ENCODE measurements around the gene SLC24A4.

SLC24A4 gene

DNA sequence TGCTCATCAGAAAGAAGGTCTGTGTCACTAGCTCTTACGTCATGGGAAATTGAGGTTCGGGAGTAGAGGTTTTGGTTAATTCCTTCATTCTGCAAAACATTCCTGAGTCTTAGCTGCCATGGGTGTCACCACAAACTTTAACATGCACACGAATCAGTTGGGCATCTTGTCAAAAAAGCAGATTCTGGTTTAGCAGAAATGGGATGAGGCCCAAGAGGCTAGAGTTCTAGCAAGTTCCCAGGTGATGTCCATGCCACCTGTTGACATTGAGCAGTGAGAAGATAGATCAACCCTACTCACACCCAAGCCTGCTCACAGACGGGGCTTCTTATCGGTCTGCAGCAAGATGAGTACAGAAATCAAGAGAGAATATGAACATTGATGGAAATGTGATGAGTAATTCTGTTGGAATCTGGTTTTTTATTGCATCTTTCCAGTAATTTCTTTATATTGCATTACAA is 179.0 kb downstream of the SLC24A4 start:
- DNase-seq (ENCODE audit: low spot score) = no peak

DNA sequence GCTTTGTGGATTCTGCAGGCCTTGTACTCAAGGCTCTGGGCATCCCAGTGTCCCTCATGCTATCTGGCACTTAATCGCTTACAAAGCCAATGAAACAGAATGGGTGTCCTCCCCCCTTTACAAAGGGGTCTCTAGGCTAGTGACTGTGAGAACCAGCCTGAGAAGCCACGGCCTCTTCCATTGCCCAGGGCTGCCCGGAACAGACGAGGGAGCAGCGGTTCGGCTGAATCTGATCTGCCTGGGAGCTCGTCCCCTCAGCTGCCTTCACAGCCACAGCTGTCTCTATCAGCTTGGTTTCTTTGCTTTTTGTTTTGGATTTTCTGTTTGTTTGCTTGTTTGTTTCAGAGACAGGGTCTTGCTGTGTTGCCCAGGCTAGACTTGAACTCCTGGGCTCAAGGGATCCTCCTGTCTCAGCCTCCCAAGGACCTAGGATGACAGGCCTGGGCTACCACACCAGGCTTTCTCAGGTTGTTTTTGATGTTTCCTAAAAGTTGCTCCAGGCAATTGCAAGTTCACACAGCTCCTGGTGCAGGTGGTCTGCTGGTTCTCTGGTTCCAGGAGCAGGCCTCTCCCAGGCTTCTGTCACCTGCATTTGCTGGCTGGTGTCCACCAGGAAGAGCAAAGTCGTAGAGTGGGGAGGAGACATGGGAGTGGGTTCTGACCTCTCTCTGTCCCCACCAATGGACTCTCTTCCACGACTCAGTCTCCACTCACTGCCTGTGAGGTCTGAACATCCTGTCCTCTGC is 179.7 kb downstream of the SLC24A4 start:
- DNase-seq (ENCODE audit: low spot score) = no peak

DNA sequence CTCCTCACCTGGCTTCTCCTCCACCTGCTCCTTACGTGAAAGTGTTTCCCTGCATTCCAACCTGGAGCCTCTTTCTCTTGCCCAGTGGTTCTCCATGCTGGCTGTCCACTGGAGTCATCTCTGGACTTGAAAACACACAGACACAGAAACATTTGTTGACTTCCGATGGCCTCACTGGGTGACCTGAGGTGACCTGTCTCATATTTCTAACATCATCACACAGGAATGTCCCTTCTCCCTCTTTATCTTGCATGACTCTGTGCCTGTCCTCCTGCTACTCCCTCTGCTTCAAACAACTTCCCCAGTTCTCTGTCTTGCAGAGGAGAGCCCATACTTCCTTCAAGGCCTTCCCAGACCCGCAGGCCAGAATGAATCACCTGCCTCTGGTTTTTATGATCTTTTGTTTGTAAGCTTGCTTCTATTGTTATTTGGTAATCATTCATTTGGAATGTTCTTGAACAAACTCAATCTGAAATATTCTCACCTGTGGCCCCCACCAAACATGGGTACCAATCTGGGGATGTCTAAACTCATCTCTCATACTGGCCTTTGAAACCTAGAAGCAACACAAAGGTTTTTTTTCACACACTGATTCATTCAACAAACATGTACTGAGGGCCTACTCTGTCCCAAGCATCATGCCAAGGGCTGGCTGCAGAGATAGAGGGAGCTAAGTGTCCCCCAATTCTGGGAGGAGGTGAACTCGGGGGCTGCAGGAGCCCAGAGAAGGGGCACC is 181.0 kb downstream of the SLC24A4 start:
- DNase-seq (ENCODE audit: low spot score) = no peak

DNA sequence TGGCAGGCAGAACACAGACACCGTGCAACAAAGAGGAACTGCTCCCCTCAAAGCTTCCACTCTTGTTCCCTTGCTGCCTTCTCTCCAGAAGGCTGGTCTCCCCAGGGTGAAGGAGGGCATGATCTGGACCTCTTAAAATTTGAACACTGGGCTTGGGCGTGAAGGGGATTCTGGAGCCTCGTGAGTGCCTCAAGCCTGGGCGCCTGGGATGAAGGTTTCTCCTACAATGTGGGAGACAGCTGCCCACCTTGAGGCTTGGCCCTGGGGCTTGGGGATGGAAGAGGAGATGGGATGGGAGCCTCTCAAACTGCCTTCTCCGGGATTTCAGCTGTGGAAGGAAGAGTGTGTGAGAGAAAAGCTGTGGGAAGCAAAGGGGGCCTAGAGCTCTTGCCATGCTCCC is 182.9 kb downstream of the SLC24A4 start:
- DNase-seq (ENCODE audit: low spot score) = no peak

DNA sequence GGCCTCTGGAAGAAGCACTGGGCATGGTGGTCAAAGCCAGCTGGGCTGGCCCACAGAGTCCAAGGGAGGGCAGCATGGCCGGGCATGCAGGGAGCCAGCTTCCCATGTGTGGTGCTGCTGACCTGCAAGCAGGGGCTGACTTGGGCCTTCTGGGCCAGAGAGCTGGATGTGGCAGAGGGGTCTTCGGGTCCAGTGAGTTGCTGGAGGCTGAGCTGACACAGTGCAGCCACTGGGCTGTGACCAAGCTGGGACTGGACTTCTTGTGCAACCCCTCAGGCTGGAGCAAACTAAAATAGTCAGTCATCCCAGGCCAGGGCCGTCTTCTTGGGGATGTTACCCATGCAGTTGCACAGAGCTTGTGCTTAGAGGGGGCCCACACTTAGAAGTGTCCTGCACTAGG is 183.3 kb downstream of the SLC24A4 start:
- no peak for DNase-seq (ENCODE audit: low spot score)

DNA sequence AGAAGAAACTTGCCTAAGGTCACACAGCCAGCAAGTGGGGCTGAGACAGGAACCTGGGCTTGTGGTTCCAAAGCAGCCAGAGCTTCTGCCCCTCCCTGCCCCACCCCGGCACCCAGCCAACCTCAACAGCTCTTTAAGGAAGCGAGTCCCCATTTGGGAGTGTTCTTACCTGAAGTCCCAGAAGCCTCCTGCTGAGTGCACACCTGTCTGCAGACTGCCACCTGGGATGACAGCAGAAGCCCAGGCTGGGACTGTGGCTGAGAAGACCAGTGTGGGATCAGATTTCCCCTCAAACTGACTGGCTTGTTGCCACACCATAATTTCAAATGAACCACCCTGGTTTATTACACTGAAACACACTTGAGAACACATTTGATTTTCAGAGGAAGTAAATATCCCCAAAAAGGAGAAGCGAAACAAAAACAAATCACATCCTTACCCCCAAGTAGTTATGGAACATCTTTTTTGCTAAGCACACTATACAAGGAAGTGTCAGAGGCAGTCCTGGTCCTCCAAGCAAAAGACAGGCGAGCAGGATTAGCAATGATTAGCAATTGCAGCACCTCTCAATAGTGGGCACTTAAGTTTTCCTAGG is 184.3 kb downstream of the SLC24A4 start:
- DNase-seq (ENCODE audit: low spot score) = no peak

DNA sequence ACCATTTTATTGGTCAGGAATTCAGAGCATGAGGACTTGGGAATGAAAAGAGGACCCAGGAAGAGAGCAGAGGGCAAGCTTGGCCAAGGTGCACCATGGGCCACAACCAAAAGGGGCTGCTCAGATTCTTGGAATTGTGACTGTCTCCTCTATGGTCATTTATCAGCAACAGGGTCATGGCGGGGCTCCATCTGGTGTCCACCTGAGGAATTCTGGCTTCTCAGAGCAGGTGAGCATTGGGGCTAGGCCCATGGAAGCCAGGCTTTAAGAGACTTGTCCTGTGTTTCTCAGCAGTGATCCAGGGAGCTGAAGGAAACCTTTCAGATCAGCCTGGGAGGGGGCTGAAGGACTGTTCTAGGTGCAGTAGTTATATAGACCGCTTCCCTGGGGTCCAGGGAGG is 188.0 kb downstream of the SLC24A4 start:
- DNase-seq (ENCODE audit: low spot score) = no peak

DNA sequence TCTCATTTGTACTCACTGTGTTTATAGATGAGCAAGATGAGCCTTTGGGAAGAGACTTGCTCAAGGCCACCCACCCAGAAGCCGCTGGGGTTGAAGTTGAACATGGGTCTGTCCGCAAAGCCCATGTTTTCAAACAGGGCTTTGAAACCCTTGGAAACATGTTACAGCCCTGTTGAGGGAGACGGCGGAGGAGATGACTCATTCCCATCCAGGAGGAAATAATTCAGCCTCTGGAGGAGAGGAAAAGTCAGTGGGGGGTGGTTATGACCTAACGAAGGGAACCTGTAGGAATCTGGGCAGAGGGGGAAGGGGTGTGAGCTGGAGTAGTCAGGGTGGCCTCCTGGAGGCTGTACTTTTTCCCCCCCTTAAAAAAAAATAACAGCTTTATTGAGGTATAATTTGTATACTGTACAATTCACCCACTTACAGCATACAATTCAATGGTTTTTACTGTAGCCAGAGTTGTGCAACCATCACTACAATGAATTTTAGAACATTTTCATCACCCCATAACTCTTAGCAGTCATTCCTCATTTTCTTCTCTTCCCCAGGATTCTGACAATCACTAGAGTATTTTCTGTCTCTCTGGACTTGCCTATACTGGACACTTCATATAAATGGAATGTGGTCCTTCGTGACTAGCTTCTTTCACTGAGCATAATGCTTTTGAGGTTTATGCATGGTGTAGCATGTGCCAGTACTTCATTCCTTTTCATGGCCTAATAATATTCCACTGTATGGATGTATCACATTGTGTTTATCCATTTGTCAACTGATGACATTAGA is 188.7 kb downstream of the SLC24A4 start:
- DNase-seq (ENCODE audit: low spot score) = no peak

DNA sequence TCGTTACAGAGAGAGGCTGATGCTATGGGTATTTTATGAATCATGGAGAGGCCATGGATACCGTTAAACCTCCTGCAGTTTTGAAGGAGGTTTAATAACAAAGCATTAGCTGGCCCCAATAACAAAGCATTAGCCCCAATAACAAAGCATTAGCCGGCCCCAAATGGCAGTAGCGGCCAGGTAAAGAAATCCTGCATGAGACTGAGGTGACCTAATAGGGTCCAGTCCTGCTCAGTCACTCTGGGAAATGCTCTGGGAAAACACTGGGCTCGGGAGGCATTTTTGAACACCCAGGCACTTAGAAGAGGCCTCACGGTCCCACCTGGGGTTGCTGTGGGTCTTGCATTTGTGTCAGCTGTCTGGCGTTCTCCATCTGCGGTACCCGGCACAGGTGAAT is 189.8 kb downstream of the SLC24A4 start:
- no peak for DNase-seq (ENCODE audit: low spot score)

DNA sequence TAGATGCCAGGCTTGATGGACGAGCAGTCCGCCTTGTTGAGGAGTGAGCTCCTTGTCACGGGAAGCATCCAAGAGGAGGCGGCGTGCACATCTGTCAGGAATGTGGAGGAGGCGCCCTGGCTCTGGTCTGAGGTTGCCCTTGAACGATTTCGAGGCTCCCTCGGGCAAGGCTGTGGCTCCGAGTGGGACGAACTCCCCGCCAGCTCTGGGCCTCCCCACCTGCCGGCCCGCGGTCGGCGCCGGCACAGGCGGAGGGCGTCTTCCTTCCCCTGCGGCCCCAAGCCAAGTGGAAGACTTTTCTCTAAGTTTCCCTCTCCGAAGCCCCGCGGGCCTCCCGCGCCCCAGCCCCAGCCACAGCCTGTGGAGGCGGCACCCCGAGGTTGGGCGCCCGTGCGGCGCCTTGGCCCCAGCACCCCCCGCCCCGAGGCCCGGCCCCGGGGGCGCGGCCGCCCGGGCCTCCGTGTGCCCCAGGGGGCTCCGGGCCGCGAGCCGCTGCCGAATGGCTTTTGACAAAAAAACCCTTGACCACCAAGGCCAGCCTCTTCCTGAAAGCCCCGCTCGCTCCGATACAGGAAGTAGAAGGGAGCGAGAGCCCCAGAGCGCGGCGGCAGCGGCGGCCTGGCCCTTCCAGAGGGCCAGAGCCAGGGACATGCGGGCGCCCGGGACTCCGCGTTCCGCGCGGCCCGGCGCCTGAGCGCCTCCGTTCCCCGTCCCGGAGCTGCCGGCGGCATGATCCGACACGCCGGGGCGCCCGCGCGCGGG is 190.4 kb downstream of the SLC24A4 start, which contains the start of gene RIN3:
Gene RIN3 (plus strand): TSS at position 578 of the 762 bp plus-strand sequence. CDS start 152 bp downstream, at position 730.
- no peak for DNase-seq (ENCODE audit: low spot score)

DNA sequence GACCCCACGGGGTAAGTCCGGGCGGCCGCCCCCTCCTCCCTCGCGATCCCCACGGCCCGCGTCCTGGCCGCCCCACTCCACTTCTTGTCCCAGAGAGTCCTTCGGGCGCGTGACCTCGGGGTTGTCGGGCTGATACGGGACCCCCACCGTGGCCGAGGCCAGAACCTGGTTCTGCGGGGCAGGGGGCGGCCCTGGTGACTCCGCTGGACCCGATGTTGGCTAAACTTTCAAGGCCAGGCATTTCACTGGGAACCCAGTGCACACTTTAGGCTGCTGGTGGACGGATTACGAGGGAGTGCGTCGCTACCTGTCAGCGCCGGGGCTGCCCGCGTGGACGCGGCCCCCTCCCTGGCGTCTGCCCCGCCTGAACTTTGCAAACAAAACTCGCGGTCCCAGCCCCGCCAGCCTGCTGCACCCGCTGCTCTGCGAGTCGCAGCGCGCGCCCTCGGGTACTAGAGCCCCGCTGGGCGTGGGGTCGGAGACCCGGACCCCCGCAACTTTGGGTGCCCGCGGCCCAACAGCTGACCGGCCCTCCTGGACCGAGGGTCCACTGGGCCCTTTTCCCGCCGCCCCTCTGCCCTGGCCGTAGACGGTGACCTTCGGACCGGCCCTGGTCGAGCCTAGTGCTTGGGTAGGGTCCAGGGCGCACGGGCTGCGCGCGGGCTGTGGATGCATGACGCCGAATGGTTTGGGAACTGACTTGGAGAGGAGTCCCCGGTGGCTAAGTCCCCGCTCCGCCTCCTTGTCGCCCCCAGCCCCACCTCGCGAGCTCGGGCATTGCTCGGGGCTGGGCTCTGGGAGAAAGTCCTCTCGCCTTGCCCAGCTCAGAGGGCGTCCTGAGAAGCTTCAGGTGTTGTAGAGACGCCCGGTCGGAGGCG is 191.2 kb downstream of the SLC24A4 start:
- DNase-seq (ENCODE audit: low spot score) = no peak

DNA sequence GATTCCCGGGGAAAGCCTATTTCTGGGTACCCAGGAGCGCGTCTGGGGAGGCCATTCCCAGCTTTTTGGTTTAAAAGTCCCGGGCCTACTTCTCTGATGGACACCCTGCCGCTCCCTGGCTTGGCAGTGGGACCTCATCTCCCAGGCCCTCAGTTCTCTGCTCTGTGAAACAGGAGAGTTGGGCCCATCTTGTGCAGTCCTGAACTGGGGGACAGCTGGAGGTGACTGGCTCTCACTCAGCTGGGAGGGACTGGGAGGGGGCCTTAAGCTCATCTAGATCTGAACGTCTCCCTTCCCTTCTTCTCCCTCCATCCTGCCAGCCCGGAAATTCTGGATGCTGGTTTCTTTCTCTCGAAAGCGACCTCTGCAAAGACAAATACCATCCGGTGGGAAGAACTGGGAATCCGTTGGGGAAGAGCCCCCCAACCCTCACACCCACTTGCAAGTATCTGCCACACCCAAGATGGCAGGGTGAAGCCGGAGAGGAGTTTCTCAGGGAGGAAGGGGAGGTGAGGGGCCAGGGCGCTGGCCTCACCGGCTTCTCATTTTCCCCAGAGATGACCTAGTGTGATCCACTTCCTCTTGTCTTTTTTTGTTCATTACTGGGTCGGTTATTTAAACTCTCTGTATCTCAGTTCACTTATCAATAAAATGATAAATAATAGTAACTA is 192.0 kb downstream of the SLC24A4 start:
- DNase-seq (ENCODE audit: low spot score) = no peak

DNA sequence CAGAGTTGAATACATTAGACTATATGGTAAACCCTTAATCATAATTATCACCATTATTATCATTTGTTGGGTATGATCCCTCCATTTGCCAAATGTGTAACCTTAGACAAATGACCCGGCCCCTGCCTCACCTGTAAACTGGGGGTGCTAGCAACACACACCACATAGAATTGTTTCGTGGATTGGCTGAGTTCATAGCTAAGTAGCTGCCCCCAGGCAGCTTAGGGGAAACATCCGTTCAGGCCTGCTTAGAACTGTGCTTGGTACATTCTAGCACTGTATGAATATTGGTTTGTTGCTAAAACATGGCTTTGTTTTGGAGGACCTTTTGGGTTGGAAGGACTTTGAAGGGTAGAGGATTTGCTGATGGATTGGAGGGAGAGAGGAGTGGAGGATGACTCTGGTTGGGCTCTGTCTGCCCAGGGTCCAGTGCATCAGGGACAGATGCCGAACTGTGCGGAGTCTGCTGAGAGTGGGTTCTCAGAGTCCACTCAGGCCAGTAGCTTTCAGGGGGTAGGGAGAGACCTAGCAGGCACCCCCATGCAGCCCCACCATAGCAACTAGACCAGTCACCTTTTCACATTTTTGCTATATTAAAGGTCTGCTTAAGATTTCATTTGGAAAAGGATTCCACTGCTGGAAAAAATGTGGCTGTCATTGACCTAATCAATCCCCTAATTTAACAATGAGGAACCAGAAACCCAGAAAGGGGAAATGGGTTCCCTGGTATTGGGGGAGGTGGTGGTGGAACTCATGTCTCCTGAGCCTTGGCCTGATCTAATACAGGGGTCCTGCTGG is 192.8 kb downstream of the SLC24A4 start:
- no peak for DNase-seq (ENCODE audit: low spot score)

DNA sequence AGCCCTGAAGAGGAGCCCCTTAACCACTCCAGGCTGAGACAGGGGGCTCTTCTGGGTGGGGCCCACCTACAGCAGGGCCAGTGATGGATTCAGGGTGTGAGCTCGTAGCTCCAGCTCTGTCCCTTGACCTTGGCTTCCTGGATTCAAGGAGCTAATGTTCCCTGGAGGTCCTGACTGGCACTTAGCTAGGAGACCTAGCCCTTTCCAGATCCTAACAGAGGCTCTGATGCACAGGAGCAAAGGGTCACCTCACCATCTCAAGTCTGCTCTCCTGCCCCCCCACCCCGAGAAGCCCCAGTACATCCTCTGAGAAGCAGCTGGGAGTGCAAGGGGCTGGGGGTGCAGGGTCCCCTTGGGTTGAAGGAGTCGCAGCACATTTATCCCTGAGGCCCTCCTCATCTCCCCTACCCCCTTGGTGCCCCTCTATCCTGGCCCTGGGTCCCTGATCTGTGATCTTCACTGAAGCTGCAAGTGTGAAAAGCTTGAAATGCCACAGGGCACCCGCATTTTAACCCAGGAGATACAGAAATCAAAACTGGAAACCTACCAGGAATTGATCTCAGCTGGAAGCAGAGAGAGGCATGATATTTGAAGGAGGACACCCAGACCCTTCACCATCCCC is 193.5 kb downstream of the SLC24A4 start:
- no peak for DNase-seq (ENCODE audit: low spot score)

DNA sequence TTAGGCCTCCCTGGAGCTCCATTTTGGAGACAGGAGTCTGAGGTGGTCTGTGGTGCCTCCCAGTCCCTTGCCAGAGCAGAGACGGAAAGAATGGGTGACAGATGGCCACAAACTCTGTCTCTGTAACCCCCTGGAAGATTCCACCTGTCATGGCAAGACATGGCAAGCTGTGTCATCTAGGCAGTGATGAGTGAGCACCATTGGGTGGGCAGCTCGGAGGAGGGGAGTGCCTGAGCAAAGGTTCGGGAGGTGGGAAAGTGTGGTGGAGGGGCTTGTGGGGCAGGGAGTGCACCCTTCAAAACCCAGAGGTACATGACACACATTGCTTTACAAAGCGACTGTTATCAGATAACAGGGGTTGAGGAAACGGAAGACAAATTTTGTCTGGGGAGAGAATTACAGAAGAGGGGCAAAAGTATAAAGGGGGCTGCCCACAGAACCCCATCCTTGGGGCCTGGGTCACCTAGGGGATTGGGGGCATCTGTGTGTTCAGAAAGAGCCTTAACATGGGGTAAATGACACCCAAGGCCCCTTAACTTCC is 194.1 kb downstream of the SLC24A4 start:
- no peak for DNase-seq (ENCODE audit: low spot score)

DNA sequence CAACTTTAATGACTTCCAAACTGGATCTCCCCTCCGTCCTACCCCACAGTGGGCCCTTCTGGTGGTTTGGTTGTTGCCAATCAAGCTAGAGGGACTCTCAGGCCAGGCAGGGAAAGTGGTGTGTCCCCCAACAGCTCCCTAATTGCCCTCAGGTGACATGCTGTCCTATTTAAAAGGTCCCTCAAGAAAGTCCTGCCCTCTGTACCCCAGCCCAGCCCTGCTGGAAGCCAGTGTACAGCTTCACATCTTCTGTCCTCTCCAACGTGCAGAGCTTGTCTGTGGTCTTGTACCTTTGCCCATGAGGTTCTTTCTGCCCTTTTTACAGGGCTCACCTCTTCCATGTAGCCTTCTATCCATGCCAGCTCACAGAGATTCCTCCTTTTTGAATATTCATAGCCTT is 194.8 kb downstream of the SLC24A4 start:
- no peak for DNase-seq (ENCODE audit: low spot score)

DNA sequence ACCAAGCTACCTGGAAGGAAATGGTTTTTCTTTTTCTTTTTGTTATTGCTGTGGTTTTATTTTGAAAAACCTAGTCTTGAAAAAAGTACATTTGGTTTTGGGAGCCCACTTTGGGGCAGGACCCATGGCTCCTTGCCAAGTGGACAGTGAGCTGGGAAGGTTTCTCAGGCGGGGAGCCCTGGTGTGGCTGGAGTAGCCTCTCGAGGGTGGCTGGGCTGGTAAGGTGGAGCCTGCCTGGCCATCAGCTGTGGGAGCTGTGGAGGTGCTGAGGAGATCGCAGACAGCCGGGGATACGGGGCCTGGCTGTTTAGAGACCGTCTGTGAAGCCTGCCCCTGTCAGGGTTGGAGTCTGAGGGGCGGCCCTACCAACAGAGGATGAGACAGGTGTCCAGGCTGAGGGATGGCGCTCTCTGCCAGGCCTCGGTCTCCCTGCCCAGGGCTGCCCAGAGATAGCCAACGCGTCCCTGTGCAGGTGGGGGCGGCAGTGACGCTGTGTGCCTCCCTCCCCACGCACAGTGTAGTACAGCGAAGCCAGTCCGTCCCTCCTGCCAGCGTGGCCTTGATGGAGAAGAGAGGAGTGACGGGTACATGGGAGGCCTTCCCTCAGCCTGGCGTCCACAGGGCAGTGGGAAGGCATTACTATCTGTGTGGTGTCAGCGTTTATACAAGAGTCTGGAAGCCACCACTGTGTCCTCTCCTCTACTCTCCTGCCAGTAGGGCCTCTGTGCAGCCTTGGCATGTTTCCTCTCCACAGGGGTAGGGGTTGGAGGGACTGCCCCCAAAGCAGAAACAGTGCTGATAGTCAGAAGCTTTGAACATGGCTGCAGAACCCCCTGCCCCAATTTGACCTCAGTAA is 196.5 kb downstream of the SLC24A4 start:
- no peak for DNase-seq (ENCODE audit: low spot score)
